Hematopoietic multipotent progenitor cell treated with erythropoietin and hydrocortisone succinate and interleukin-3 and kit ligand, for 17 days (in vitro differentiated cells): ENCODE results near the gene ADAM22.
"Not testable (repeated sequence)": the region's sequence is repeated elsewhere in the genome, so short reads cannot be mapped to it uniquely, and the experiment has no call there.

Source experiments
- DNase-seq: peaks from one replicate; pipeline ENCODE4 v3.0.0-alpha.2; 2015; ENCODE audit warnings: low spot score

Gene ADAM22

DNA sequence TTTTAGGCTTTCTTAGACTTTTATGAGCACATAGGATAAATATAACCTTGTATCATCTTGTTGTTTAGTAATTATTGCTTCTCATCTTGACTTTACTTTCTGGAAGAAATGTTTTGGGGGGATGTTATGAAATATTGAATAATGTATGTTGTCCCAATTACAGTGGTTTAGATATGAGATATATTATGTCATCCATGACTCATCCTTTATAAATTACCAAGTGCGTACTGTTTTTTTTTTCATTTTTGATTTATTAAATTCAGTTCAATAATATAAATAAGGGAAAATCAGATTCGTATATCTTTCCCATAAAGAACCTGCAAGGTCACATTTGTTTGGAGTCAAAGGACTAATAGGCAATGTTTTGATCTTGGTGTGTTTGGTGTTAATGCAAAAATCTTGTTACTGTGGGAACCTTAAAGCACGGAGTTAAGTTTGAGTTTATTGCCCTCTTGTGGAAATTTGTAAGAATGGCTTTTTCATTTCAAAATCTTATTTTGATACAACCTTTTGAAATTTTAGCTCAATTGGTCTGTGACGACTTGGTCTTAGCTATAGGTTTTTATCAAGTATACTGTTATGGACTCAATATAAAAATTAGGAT is 177.2 kb downstream of the ADAM22 start:
- no peak for DNase-seq

DNA sequence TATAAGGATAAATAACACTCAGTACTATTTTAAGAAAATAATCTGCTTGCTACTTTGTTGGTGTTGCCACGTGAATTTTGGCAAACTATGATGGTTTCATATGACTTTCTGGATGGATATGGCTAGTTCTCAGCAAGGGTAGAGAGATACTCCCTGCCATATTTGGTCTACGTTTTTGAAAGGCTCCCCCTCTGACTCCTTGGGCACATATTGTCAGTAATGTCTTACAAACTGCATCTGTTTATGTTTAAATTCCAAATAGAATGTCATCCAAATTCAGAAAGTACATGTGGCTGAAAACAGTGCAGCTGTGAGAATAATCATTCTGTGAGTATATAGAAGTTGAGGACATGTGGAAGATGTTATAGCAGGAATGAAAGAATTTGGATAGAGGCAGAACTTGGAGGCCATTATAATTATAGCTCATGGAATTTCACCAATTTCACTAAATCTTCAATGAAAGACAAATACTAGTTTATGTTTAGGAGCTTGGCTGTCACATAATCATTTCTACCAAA is 178.0 kb downstream of the ADAM22 start:
- DNase-seq: no peak

DNA sequence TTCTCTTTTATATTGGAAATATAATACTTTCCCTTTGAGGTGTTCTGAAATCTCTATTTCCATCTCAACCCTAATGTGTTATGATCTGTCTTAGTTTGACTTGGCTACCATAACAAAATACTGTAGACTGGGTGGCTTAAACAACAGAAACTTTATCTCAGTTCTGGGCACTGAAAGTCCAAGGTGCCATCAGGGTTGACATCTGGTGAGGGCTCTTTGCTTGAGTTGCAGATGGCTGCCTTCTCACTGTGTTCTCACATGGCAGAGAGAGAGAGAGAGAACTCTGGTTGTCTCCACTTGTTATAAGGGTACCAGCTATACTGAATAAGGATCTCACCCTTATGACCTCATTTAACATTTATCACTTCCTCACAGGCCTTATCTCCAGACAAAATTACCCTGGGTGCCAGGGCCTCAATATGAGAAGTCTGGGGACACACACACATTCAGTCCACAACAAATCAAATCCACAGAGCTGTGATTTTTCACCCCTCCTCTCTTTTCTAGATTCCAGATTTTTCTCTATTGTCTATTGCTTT is 181.3 kb downstream of the ADAM22 start:
- DNase-seq: no peak

DNA sequence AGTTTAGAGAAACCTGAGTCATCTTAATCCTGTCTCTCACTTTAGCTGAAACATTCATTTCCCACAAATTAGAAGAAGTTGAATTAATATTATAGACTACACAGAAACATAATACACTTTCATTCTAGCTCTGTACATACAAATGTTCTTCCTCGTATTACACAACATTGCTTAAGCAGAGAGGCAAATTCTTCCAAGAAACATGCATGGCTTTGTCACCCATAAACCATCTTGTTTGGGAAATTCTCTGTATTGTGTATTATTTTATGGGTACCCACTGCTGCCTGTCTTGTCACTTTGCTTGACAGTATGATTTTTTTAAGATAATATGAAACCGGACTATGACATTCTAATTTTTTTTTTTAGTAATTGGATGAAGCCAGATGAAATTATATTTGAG is 181.8 kb downstream of the ADAM22 start:
- no peak for DNase-seq

DNA sequence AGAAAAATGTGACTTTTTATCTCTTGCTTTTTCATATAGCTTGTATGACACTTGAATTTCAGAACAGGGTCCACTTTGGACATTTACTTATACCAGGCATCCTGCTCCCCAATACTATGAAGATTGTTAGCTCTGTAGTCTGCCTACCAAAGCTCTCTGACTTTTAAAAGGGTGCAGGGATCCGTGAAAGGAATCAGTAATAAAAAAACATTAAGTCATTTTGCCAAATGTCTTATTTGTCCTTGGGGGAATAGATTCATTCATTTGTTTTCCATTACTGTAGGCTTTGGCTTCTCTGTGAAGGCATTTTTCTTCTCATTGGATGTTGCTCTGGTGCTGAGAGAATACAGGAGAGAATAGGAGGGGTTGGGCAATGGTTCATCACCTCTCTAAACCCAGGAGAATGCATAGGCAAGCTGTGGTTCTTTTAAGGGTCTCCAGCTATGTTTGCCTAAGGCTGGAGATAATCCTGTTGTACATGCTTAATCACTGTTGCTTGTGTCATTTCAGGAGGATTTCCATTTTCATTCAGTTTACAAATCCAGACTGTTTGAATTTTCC is 182.3 kb downstream of the ADAM22 start:
- no peak for DNase-seq

DNA sequence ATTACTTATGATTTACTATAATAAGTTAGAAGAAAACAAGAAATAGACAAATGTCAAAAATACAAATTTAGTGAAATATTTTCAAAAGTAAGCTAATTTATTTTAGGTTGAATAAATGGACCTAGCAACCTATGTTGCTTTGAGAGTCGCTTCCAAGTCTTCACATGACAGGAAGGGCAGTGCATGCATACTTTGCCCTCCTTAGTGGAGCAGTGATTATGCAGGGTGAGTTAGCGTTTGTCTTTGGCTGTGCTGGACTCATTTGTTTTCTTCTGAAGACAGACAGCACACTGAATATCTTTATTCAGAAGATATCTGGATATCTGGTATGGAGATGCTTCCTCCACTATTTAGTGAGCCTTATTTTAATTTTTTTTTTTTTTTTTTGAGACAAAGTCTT is 183.3 kb downstream of the ADAM22 start:
- no peak for DNase-seq

DNA sequence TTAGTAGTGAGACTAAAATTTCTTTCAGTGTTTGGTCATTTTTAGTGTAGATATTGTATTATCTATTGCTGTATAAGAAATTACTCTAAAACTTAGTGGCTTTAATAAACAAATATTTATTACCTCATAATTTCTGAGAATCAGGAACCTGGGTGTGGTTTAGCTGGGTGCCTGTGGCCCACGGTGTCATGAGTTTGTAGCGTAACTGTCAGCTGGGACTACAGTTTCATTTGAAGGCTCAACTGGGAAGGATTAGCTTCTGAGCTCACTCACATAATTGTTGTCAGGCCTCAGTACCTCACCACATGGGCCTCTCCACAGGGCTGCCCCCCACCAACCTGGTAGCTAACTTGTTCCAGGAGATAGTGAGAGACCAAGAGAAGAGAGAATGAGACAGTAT is 187.3 kb downstream of the ADAM22 start:
- DNase-seq: no peak

DNA sequence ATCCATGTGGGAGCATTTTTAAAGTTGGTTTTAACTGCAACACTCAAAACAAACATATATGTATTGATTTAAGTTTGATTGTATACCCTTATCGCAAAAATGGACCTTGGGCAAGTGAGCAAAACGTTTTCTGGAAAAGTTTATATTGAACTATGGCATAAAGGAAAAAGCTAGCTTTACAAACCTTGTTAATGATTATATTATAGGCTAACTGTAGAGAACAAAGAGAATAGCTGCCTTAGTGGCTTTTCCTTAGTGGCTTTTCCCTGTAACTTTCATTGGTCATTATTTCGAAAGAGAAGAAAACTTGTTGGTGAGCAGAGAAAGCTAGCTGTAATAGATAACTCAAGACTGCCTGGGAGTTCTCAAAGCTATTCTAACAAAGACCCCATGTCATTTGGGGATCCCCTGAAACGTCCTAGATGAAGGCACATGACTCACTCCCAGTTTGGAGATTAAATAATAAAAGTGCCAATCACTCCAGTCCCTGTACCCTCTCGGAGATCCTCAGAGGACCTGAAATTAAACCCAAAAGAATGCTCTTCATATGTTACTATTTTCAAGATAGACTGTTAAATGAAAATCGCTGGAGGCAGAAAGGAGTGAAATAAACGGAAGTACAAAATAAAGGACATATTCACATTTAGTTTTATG is 193.7 kb downstream of the ADAM22 start:
- DNase-seq: no peak

DNA sequence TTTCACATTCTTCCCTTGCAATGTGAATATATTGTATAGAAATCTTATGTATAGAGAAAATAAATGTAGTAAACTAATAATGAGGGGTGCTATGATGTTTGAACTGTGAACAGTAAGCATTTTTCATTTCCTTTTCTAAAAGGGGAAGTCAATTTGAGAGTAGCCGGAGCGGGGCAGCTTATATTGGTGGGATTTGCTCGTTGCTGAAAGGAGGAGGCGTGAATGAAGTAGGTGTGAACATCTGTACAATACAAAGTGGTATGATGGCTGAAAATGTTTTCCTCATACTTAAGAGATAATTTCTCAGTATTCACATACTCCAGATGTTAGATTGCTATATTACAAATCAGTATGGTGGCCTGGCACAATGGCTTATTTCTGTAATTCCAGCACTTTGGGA is 198.7 kb downstream of the ADAM22 start:
- DNase-seq: no peak

DNA sequence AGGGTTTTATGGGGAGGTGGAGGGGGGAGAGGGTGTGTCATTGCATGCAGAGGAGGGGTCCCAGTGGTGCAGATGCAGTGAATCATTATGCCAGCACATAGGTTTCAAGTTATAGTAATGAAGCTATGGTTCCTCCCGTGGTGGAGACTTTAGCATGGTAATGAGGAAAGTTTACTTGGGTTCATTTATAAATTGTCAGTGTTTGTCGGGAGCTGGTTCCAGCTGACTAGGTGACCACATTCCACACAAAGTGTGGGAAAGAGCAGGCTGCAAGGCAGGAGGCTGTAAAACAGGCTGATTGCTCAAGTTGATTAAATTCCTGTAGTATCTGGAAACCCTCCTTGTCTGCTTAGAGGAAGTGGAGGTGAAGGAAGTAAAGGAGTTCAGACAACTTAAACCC is 206.9 kb downstream of the ADAM22 start:
- no peak for DNase-seq

DNA sequence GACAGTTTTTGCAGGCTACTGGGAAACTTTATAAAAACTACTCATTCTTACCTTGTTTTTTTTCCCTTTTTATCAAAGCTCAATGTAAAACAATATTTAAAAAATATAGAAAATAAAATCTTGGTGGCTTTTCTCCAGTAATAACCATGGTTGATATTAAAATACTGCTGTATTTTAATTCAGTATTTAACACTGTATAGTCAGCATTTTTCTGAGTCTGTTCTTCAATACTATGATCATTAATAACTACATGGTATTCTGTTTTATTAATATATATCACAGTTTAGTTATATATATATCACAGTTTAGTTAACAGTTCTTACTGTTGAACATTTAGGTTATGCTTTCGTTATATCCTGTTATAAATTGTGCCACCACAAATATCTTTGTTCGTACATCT is 207.4 kb downstream of the ADAM22 start:
- DNase-seq: no peak

DNA sequence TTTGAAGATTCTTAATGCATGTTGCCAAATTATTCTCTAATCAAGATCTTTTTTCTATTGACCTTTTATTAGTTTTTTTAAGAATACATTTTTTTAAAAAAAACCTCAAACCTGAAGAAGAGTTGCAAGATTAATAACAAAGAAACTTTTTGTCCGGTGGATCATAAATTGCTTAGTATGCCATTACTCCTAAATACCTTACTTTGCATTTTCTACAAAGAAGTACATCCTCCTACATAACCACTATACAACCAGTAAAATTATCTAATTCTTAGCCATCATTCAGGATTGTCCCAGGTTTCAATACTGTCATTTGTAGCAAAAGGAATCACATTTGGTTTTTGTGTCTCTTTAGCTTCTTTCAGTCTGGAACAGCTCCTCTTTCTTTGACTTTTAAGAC is 207.9 kb downstream of the ADAM22 start:
- no peak for DNase-seq

DNA sequence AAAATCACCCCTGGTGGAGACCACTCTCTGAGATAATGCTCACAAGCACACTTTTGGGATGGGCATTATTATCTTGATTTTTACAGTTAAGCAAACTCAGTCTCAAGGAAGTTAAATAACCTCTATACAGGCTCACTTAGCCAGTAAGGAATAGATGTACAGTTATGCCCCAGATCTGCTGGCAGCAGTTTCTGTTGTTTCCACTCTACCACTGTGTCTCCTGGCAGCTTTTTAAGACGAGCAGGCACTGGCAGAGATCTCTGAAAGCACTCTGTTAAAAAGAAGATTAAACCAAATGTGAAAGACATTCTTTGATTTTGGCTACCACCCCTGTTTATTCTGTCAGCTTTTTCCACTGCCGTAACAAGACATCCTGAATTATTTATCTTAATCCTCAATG is 212.6 kb downstream of the ADAM22 start:
- DNase-seq: no peak

DNA sequence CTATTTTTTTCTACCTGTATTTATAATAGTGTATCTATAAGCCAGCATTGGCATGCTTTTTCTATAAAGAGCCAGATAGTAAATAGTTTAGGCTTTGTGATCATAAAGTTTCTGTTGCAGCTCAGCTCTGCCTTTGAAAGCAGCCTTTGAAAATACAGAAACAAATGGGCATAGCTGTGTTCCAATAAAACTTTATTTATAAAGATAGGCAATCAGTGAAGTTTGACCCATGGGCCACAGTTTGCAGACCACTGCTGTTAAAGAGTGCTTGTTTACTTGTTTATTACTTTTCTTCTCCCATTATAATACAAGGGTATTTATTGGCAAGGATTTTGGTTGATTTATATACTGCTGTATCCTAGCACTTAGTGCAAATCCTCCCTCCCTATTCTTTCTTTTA is 213.3 kb downstream of the ADAM22 start:
- no peak for DNase-seq

DNA sequence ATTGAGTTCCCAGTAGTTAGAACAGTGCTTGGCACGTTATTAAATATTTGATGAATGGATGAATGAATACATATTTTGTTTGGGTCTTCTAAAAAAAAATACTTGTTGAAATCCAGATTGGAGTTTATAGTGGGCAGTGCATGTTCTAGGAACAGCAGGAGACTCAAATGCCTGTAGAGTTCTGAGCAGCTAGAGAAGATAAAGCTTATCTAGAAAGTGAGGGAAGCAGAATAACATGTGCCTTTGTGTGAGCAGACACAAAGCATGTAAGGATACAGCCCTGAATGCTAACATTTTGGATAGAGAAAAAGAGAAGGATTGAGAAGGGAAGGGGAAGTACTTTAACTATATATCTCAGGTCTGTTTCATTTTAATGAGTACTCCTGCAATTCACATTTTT is 213.9 kb downstream of the ADAM22 start:
- no peak for DNase-seq

DNA sequence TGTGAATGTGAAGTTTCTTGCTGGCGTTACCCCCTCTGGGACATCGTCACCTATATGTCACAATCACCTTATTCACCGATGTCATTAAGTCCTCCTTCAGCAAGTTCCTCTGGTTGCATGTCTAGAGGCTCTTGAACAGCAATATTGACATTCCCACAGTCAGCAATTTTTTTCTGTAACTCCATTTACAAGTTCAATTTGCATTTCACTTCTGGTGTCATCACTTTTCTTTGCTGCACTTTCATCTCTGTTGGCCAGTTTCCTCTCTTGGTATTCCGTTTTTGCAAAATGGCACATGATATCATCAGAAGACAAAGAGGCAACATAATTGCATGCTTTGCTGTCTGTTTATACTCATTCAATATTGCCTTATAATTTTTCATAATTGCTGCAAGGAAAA is 216.0 kb downstream of the ADAM22 start:
- no peak for DNase-seq

DNA sequence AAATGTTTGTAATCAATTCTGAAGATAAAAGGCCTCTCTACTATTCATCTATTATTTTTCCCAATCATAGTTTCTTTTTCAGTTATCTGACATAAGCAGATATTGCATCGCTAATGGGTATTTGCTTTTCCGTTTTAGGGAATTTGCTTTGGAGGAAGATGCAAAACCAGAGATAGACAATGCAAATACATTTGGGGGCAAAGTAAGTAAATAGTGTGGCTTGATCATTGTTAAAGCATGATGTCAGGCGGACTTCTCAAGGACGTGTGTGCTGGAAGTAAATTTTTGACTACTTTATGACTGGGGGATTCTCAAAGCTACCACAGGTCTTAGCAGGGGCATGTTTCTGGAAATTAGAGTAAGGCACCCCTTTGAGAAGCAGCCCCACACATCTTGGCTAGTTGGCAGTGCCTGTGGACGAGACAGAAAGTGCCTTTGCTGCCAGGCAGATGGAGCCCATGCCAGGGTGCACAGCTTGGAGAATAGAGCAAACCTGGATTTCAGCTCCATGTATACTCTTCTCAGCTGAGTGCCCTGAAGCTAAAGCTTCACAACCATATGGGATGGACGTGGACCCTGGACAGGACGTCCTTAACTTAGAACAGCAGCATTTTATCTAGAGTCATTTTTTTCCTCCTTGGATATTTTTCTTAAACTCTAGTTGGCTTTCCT is 217.2 kb downstream of the ADAM22 start:
- no peak for DNase-seq

DNA sequence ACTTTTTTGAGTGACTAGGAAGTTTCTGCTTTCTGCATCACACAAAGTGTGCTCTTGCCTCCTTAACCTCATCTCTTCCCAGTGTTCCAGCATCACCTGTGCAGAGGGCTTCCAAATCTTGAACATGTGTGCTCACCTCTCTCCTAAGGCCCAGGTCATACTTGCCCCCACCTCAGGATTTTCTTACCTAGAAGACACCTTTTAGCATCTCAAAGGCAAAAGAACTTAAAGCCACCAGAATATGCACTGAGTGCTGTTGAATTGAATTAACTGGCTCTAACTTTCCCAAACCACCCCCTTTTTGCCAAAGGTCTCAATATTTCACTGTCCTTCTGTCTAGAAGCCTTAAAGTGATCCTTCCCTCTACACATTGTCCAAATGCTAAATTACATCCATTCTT is 219.3 kb downstream of the ADAM22 start:
- no peak for DNase-seq

DNA sequence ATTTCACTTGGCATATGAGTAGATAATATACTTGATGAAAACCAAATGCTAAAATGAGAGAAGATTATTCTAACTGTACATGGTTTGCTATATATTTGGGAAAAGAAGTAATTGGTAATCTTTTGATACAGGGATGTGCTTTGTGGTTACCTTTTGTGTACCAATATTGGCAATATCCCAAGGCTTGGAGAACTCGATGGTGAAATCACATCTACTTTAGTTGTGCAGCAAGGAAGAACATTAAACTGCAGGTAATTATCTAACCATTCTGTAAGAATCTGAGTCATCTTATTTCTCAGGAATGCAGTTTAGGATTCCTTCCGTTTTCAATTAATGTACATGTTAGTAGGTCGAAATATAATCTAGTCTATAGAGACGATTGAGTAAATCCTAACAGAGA is 221.7 kb downstream of the ADAM22 start:
- no peak for DNase-seq

DNA sequence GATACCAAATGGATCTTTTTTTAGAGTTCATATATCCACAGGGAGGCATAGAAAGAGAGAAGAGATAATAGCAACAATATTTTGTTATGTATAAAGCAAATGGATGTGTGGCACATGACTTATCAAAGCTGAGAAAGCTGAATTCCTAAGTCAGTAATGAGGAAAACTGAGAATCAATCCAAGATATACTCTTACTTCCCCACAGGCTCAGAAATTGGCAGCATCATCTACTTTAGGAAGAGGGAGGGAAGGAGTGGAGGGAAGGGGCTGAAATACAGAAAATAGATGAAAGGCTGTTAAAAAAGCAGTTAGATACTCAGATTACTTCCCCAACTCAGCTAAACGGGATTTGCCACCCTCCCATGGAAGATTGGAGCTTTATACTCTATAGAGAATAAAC is 222.3 kb downstream of the ADAM22 start:
- DNase-seq: no peak

DNA sequence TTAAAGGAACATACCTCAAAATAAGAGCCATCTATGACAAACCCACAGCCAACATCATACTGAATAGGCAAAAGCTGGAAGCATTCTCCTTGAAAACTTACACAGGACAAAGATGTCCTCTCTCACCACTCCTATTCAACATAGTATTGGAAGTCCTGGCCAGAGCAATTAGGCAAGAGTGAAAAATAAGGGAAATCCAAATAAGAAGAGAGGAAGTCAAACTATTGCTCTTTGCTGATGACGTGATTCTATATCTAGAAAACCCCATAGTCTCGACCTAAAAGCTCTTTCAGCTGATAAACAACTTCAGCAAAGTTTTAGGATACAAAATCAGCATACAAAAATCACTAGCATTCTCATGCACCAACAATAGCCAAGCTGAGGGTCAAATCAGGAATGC is 225.7 kb downstream of the ADAM22 start:
- not testable (repeated sequence) for DNase-seq

DNA sequence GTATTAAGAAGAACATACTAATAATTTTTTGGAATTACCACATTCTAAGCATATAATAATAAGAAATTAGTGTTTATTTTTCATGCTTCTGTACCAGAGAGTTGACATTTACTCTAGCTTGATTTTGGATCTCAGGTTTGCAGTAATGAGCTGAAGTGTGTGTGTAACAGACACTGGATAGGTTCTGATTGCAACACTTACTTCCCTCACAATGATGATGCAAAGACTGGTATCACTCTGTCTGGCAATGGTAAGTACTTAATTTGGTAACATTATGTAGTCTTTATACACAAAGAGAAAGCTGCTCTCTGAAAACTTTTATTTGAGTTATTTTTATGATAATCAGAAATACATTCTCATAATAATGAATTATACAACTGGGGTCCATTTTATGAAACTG is 231.6 kb downstream of the ADAM22 start:
- DNase-seq: no peak

DNA sequence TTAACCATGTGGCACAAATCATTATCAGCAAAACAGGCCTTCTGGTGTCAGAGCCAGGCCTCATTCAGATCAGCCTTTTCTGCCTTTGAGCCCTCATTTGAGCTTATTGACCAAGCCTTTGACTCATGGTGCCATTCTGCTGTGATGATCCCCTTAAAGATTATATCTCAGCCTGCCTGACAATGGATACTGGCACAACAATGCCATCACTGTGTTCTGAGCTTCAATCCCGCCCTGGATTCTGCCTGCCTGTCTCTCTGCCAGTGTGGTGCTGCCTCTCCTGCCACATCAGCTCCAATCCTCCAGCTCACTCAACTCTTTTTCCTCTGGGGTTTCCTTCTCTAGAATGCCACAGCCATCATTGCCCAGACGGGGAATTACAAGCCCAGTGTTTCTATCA is 233.2 kb downstream of the ADAM22 start:
- no peak for DNase-seq
